Activated B cell treated with CpG ODN at 0.5 μM for 24 hours (primary cell): ENCODE results near the gene TMBIM6. TPM values are rescaled to one million over a fixed set of nuclear protein-coding genes. Genes with fewer than 3 reads are reported as not detected.

Source experiments
- ATAC-seq: fragments of 200-7000 bp; cut with Tn5 transposase; one replicate; pipeline ENCODE4 v1.10.0; 2021; ENCODE audit warnings: low read depth, mild to moderate bottlenecking, moderate library complexity
- CTCF ChIA-PET: fragments of 350-600 bp; sonication (Branson Sonifier 250); formaldehyde crosslinking; loops from one replicate; lab custom pipeline; 2021; ENCODE audit warnings: antibody characterized with exemption; lab: Charles Lee
- POLR2A ChIA-PET: fragments of 350-600 bp; sonication (Branson Sonifier 250); formaldehyde crosslinking; loops from one replicate; lab custom pipeline; 2021; ENCODE audit warnings: antibody characterized with exemption; lab: Charles Lee
- DNase-seq: peaks from one replicate; pipeline ENCODE4 v3.0.0; 2022
- H3K27ac Mint-ChIP-seq: one replicate; pipeline ENCODE4 v1.8.0; 2020; ENCODE audit warnings: mixed read lengths
- H3K27me3 Mint-ChIP-seq: one replicate; pipeline ENCODE4 v1.8.0; 2021; ENCODE audit warnings: mixed read lengths
- H3K36me3 Mint-ChIP-seq: one replicate; pipeline ENCODE4 v1.8.0; 2021; ENCODE audit warnings: low read depth, mixed read lengths
- H3K4me1 Mint-ChIP-seq: one replicate; pipeline ENCODE4 v1.8.0; 2021; ENCODE audit warnings: mixed read lengths
- H3K4me3 Mint-ChIP-seq: one replicate; pipeline ENCODE4 v1.8.0; 2020; ENCODE audit warnings: mild to moderate bottlenecking, mixed read lengths
- H3K9me3 Mint-ChIP-seq: one replicate; pipeline ENCODE4 v1.8.0; 2020; ENCODE audit warnings: mixed read lengths
- CTCF ChIP-seq: fragments of 200-600 bp; IDR thresholded peaks from one replicate; pipeline ENCODE4 v1.8.0; 2022; ENCODE audit warnings: antibody characterized with exemption, mild to moderate bottlenecking
- intact Hi-C: fragments of 100-400 bp; cut with micrococcal nuclease; formaldehyde crosslinking; loops from one replicate; pipeline ENCODE4 v1.15.1; 2024
- total RNA-seq: library from RNA; stranded (reverse); gene quantifications from 2 replicates; pipeline ENCODE4 v1.2.3, GENCODE V29; 2022

The TMBIM6 gene
- total RNA-seq, 1 donor from 2014 or later = 366 TPM

GRCh38 chr12:49750027-49750995, 9.0 kb downstream of the TMBIM6 start:
- ATAC-seq = peak; percentile 55
- intact Hi-C loops = loop anchor here (5.0 kb wide), 1 partner anchor 88 kb away; no protein-coding TSS in a partner anchor

GRCh38 chr12:49750996-49751393, 9.6 kb downstream of the TMBIM6 start:
- intact Hi-C loops = loop anchor here (5.0 kb wide), 1 partner anchor 89 kb away; no protein-coding TSS in a partner anchor
- ChIA-PET CTCF (interaction anchor here (1.0 to 1.7 kb wide), 2 partner anchors 12 to 13 kb away, joined by 3 to 5 read pairs; no protein-coding TSS in a partner anchor), POLR2A (interaction anchor here (0.6 to 4.0 kb wide), 5 partner anchors 8 to 90 kb away, joined by 3 to 43 read pairs (median 8); partner anchors contain the start of gene TMBIM6)
- peaks cover 74% of the 10 kb centered on the region for H3K36me3 Mint-ChIP-seq
- no peaks in the 10 kb centered on the region for H3K27me3 Mint-ChIP-seq
- peak overlapping the region; percentile 84 for H3K27ac Mint-ChIP-seq
- TF ChIP-seq CTCF = no peak
- ATAC-seq (no peak), DNase-seq (no peak)
- peak overlapping the region; percentile 59 for H3K4me3 Mint-ChIP-seq
- peaks cover 87% of the 10 kb centered on the region for H3K4me1 Mint-ChIP-seq
- H3K9me3 Mint-ChIP-seq = no peaks in the 10 kb centered on the region

More at GRCh38 chr12:49750027-49750995, 9.0 kb downstream of the TMBIM6 start:
- Mint-ChIP-seq H3K4me1 (peaks cover 89% of the 10 kb centered on the region), H3K27me3 (no peaks in the 10 kb centered on the region), H3K36me3 (peaks cover 69% of the 10 kb centered on the region), H3K4me3 (peak overlapping the region; percentile 59), H3K27ac (peak overlapping the region; percentile 84), H3K9me3 (no peaks in the 10 kb centered on the region)
- no peak for DNase-seq
- POLR2A ChIA-PET = interaction anchor here (0.6 to 2.2 kb wide), 2 partner anchors 9 to 139 kb away, joined by 3 to 17 read pairs; partner anchors contain the start of gene TMBIM6
- TF ChIP-seq CTCF = no peak
- CTCF ChIA-PET = interaction anchor here (1.0 to 2.0 kb wide), 3 partner anchors 9 to 13 kb away, joined by 3 to 9 read pairs (median 6); partner anchors contain the start of gene TMBIM6

GRCh38 chr12:49761677-49762467, 20.5 kb downstream of the TMBIM6 start:
- H3K4me3 Mint-ChIP-seq = no peak overlapping the region
- H3K36me3 Mint-ChIP-seq = peaks cover 77% of the 10 kb centered on the region
- H3K9me3 Mint-ChIP-seq = no peaks in the 10 kb centered on the region
- ATAC-seq (no peak), DNase-seq (no peak)
- H3K27me3 Mint-ChIP-seq = no peaks in the 10 kb centered on the region
- CTCF ChIA-PET = interaction anchor here (0.8 to 4.4 kb wide), 10 partner anchors 8 to 405 kb away, joined by 3 to 48 read pairs (median 5); partner anchors contain the start of genes NCKAP5L and TMBIM6
- TF ChIP-seq CTCF = no peak
- POLR2A ChIA-PET = interaction anchor here (0.5 to 2.4 kb wide), 8 partner anchors 9 to 222 kb away, joined by 3 to 20 read pairs (median 3); partner anchors contain the start of gene TMBIM6
- H3K27ac Mint-ChIP-seq = peak overlapping the region; percentile 79
- intact Hi-C loops = loop anchor here (1.0 to 2.0 kb wide), 2 partner anchors 8 to 125 kb away; no protein-coding TSS in a partner anchor
- H3K4me1 Mint-ChIP-seq = peaks cover 25% of the 10 kb centered on the region

- intact Hi-C loops = loop anchor here (1.0 to 2.0 kb wide), 2 partner anchors 8 to 126 kb away; no protein-coding TSS in a partner anchor
- ChIA-PET CTCF (interaction anchor here (0.6 to 4.4 kb wide), 10 partner anchors 9 to 1585 kb away, joined by 3 to 48 read pairs (median 6); partner anchors contain the start of gene TMBIM6), POLR2A (interaction anchor here (0.6 to 2.4 kb wide), 6 partner anchors 9 to 222 kb away, joined by 3 to 20 read pairs (median 3); partner anchors contain the start of gene TMBIM6)
- peaks cover 25% of the 10 kb centered on the region for H3K4me1 Mint-ChIP-seq
- H3K36me3 Mint-ChIP-seq = peaks cover 72% of the 10 kb centered on the region
- peak; percentile 32 for ATAC-seq
- H3K27ac Mint-ChIP-seq = peak overlapping the region; percentile 79
- DNase-seq = no peak
- no peaks in the 10 kb centered on the region for H3K27me3 Mint-ChIP-seq
- TF ChIP-seq CTCF = no peak
- no peaks in the 10 kb centered on the region for H3K9me3 Mint-ChIP-seq
- H3K4me3 Mint-ChIP-seq = no peak overlapping the region
Measured at GRCh38 chr12:49762468-49762847, 21.1 kb downstream of the TMBIM6 start.
